Neural progenitor cell (in vitro differentiated cells): ENCODE results near the gene BBS7. TPM values are rescaled to one million over a fixed set of nuclear protein-coding genes. Genes with fewer than 3 reads are reported as not detected.

ENCODE experiments used
- DNase-seq: peaks from one replicate; pipeline ENCODE4 v3.0.0-alpha.2; 2016; ENCODE audit warnings: low spot score
- H2AFZ ChIP-seq: fragments of 200-600 bp; sonication (generic); replicated peaks from 2 replicates; pipeline ENCODE4 v1.6.1; 2016; ENCODE audit warnings: antibody characterized with exemption
- H3F3A ChIP-seq: fragments of 200-600 bp; sonication (generic); 2 replicates; pipeline ENCODE4 v1.6.1; 2016; ENCODE audit warnings: antibody characterized with exemption, low read depth
- H3K27ac ChIP-seq: fragments of 200-600 bp; sonication (generic); 2 replicates; pipeline ENCODE4 v1.5.1; 2016; ENCODE audit warnings: mild to moderate bottlenecking
- H3K27me3 ChIP-seq: fragments of 200-600 bp; sonication (generic); 2 replicates; pipeline ENCODE4 v1.6.1; 2016; ENCODE audit warnings: mild to moderate bottlenecking, moderate library complexity
- H3K36me3 ChIP-seq: fragments of 200-600 bp; sonication (generic); 2 replicates; pipeline ENCODE4 v1.5.1; 2016
- H3K4me1 ChIP-seq: fragments of 200-600 bp; sonication (generic); 2 replicates; pipeline ENCODE4 v1.6.1; 2016; ENCODE audit warnings: mixed run types
- H3K4me2 ChIP-seq: fragments of 200-600 bp; sonication (generic); 2 replicates; pipeline ENCODE4 v1.6.1; 2016
- H3K4me3 ChIP-seq: fragments of 200-600 bp; sonication (generic); 2 replicates; pipeline ENCODE4 v1.5.1; 2016
- H3K79me2 ChIP-seq: fragments of 200-600 bp; sonication (generic); 2 replicates; pipeline ENCODE4 v1.6.1; 2016; ENCODE audit warnings: low read depth
- H3K9ac ChIP-seq: fragments of 200-600 bp; sonication (generic); 2 replicates; pipeline ENCODE4 v1.6.1; 2016
- H3K9me3 ChIP-seq: fragments of 200-600 bp; sonication (generic); 2 replicates; pipeline ENCODE4 v1.5.1; 2016; ENCODE audit warnings: low read depth
- H4K20me1 ChIP-seq: fragments of 200-600 bp; sonication (generic); 2 replicates; pipeline ENCODE4 v1.6.1; 2016; ENCODE audit warnings: low read depth
- H3K27ac Mint-ChIP-seq: 3 replicates; pipeline ENCODE4 v1.8.0; 2021; ENCODE audit warnings: mixed read lengths
- H3K27me3 Mint-ChIP-seq: 2 replicates; pipeline ENCODE4 v1.8.0; 2022; ENCODE audit warnings: low read depth, mild to moderate bottlenecking, inconsistent platforms, moderate library complexity, mixed read lengths; ENCODE audit not compliant: insufficient read depth
- H3K36me3 Mint-ChIP-seq: 3 replicates; pipeline ENCODE4 v1.8.0; 2021; ENCODE audit warnings: mixed read lengths
- H3K4me1 Mint-ChIP-seq: 3 replicates; pipeline ENCODE4 v1.8.0; 2021; ENCODE audit warnings: mixed read lengths
- H3K4me3 Mint-ChIP-seq: 3 replicates; pipeline ENCODE4 v1.8.0; 2021; ENCODE audit warnings: mild to moderate bottlenecking, moderate library complexity, mixed read lengths
- H3K9me3 Mint-ChIP-seq: 3 replicates; pipeline ENCODE4 v1.8.0; 2020; ENCODE audit warnings: mixed read lengths
- CTCF ChIP-seq: fragments of 200-600 bp; sonication (generic); IDR thresholded peaks from 2 replicates; pipeline ENCODE4 v1.5.1; 2017; ENCODE audit warnings: antibody characterized with exemption, mild to moderate bottlenecking
- EZH2 ChIP-seq: fragments of 200-600 bp; sonication (generic); IDR thresholded peaks from 2 replicates; pipeline ENCODE4 v1.6.1; 2017; ENCODE audit warnings: antibody characterized with exemption, mild to moderate bottlenecking, moderate library complexity
- EZH2phosphoT487 ChIP-seq: fragments of 200-600 bp; sonication (generic); IDR thresholded peaks from 2 replicates; pipeline ENCODE4 v1.6.1; 2017; ENCODE audit warnings: antibody characterized with exemption
- total RNA-seq: library from RNA; depleted of rRNA; stranded (reverse); fragments of >200 nt; gene quantifications from 2 replicates; pipeline ENCODE4 v1.2.3, GENCODE V29; 2015; ENCODE audit warnings: low replicate concordance

The BBS7 gene
- total RNA-seq, 1 donor from 2014 or later = 39.7 TPM

- Histone ChIP-seq H3K9me3 (no peaks in the 10 kb centered on the region), H3K36me3 (peaks cover 17% of the 10 kb centered on the region), H4K20me1 (peaks cover 12% of the 10 kb centered on the region), H3K4me1 (peaks cover 26% of the 10 kb centered on the region), H3K4me2 (no peak overlapping the region), H3K27me3 (no peaks in the 10 kb centered on the region), H3K9ac (no peak overlapping the region), H3K27ac (no peak overlapping the region), H3K79me2 (peaks cover 37% of the 10 kb centered on the region), H3K4me3 (no peak overlapping the region), H3F3A (peaks cover 17% of the 10 kb centered on the region), H2AFZ (no peak overlapping the region)
- peak overlapping the region; percentile 31 for H3K4me3 Mint-ChIP-seq
- peaks cover 26% of the 10 kb centered on the region for H3K4me1 Mint-ChIP-seq
- DNase-seq = no peak
- no peaks in the 10 kb centered on the region for H3K27me3 Mint-ChIP-seq
- H3K27ac Mint-ChIP-seq = peak overlapping the region; percentile 34
- peaks cover 6% of the 10 kb centered on the region for H3K36me3 Mint-ChIP-seq
- H3K9me3 Mint-ChIP-seq = no peaks in the 10 kb centered on the region
- TF ChIP-seq EZH2 (no peak), EZH2phosphoT487 (no peak), CTCF (no peak)
Measured at GRCh38 chr4:121824950-121825349, 45.3 kb downstream of the BBS7 start.

GRCh38 chr4:121824171-121824527 lies 46.1 kb downstream of the BBS7 start:
- H3K9me3 Mint-ChIP-seq = no peaks in the 10 kb centered on the region
- Histone ChIP-seq H3K27ac (no peak overlapping the region), H3K27me3 (no peaks in the 10 kb centered on the region), H3K9me3 (no peaks in the 10 kb centered on the region), H3K4me2 (peak overlapping the region; percentile 83), H4K20me1 (peaks cover 12% of the 10 kb centered on the region), H3K4me3 (peak overlapping the region; percentile 92), H3K4me1 (peaks cover 26% of the 10 kb centered on the region), H3K9ac (no peak overlapping the region), H3K36me3 (peaks cover 17% of the 10 kb centered on the region), H3F3A (peaks cover 24% of the 10 kb centered on the region), H2AFZ (peak overlapping the region; percentile 83), H3K79me2 (peaks cover 45% of the 10 kb centered on the region)
- DNase-seq = no peak
- TF ChIP-seq EZH2phosphoT487 (no peak), CTCF (no peak), EZH2 (no peak)
- peaks cover 26% of the 10 kb centered on the region for H3K4me1 Mint-ChIP-seq
- H3K36me3 Mint-ChIP-seq = peaks cover 6% of the 10 kb centered on the region
- no peaks in the 10 kb centered on the region for H3K27me3 Mint-ChIP-seq
- peak overlapping the region; percentile 93 for H3K27ac Mint-ChIP-seq
- peak overlapping the region; percentile 99 for H3K4me3 Mint-ChIP-seq

- H2AFZ ChIP-seq = peak within 1 kb of the TSS; percentile 83
- H3K27ac ChIP-seq = peak within 1 kb of the TSS; percentile 68
- peak within 1 kb of the TSS; percentile 98 for H3K4me2 ChIP-seq
- DNase-seq = peak; percentile 99
- no peaks in the 10 kb centered on the region for H3K9me3 ChIP-seq
- H3K4me3 ChIP-seq = peak within 1 kb of the TSS; percentile 92
- Mint-ChIP-seq H3K36me3 (peaks cover 9% of the 10 kb centered on the region), H3K27me3 (no peaks in the 10 kb centered on the region), H3K4me1 (peaks cover 28% of the 10 kb centered on the region), H3K4me3 (peak within 1 kb of the TSS; percentile 99), H3K9me3 (no peaks in the 10 kb centered on the region), H3K27ac (peak within 1 kb of the TSS; percentile 94)
- H3K36me3 ChIP-seq = peaks cover 17% of the 10 kb centered on the region
- H3K4me1 ChIP-seq = peaks cover 26% of the 10 kb centered on the region
- H3K9ac ChIP-seq = peak within 1 kb of the TSS; percentile 82
- no peaks in the 10 kb centered on the region for H3K27me3 ChIP-seq
- H3F3A ChIP-seq = peaks cover 28% of the 10 kb centered on the region
- H3K79me2 ChIP-seq = peaks cover 45% of the 10 kb centered on the region
- TF ChIP-seq EZH2phosphoT487 = no peak
- TF ChIP-seq EZH2 = no peak
- peaks cover 12% of the 10 kb centered on the region for H4K20me1 ChIP-seq
Measured at GRCh38 chr4:121823505-121824170, 46.6 kb downstream of the BBS7 start, which contains the start of gene CCNA2. TSS of gene CCNA2 (minus strand) at chr4:121823883. CDS start at chr4:121823628, 255 bp downstream.
